Cardiac fibroblast (primary cell): ENCODE data around the gene SF3A1.

Experiments used
- DNase-seq, 2 donors: peaks; one replicate each; pipeline versions ENCODE4 v3.0.0 to v3.0.0-alpha.2; 2010; ENCODE audit warnings: low read depth in 2 of 2
- H3K4me3 ChIP-seq, 2 donors: replicated peaks in 1 of 2; 1 replicate in 1 of 2; 2 replicates in 1 of 2; pipeline ENCODE4 v1.5.1; 2011; ENCODE audit warnings: low read depth in 2 of 2, low read length in 2 of 2, mild to moderate bottlenecking in 2 of 2, moderate library complexity in 1 of 2
- CTCF ChIP-seq: IDR thresholded peaks from one replicate; pipeline ENCODE4 v1.5.1; 2011; ENCODE audit warnings: low read depth, mild to moderate bottlenecking, low read length, inconsistent platforms

The SF3A1 gene

GRCh38 chr22:30292069-30292970, 64.4 kb downstream of the SF3A1 start:
- DNase-seq: no peak
- TF ChIP-seq CTCF: no peak
- no peak overlapping the region for H3K4me3 ChIP-seq

GRCh38 chr22:30291058-30291892, 65.4 kb downstream of the SF3A1 start:
- peak; percentile 87 to 89 for DNase-seq
- no peak for TF ChIP-seq CTCF
- H3K4me3 ChIP-seq: no peak overlapping the region

GRCh38 chr22:30290342-30291057, 66.2 kb downstream of the SF3A1 start:
- no peak overlapping the region for H3K4me3 ChIP-seq
- TF ChIP-seq CTCF: no peak
- DNase-seq: peak; percentile 79 to 90

- DNase-seq: no peak
- no peak for TF ChIP-seq CTCF
- peak overlapping the region; percentile 21 to 28 for H3K4me3 ChIP-seq
These were observed 66.7 kb downstream of the SF3A1 start for GRCh38 chr22:30289980-30290313.

- peak; percentile 98 to 99 for DNase-seq
- no peak for TF ChIP-seq CTCF
- peak within 1 kb of the TSS; percentile 68 to 91 for H3K4me3 ChIP-seq
These were observed 67.3 kb downstream of the SF3A1 start, which contains the start of gene CASTOR1 for GRCh38 chr22:30289141-30289979. TSS of gene CASTOR1 (minus strand) at chr22:30289505. CDS start at chr22:30289497, 8 bp downstream.
